Adrenal gland (tissue), 12 donors: Measurements from ENCODE around the gene STPG4. TPM values are rescaled to one million over a fixed set of nuclear protein-coding genes. Genes with fewer than 3 reads are reported as not detected.
"Not testable (repeated sequence)": the region's sequence is repeated elsewhere in the genome, so short reads cannot be mapped to it uniquely, and the experiment has no call there.

Experiments used
- DNase-seq, 7 donors: peaks; one replicate each; pipeline ENCODE4 v3.0.0-alpha.2; 2019 to 2020
- H3K27ac ChIP-seq, 5 donors: fragments of 200-600 bp; sonication (generic) in 4 of 5; 1 replicate in 3 of 5; 2 replicates in 2 of 5; pipeline versions ENCODE4 v1.5.1 to v1.8.0; 2016 to 2020; ENCODE audit warnings: mild to moderate bottlenecking in 1 of 5
- H3K27me3 ChIP-seq: fragments of 200-600 bp; 2 replicates; pipeline ENCODE4 v1.8.0; 2021
- H3K36me3 ChIP-seq, 2 donors: fragments of 200-600 bp; replicated peaks in 1 of 2; 1 replicate in 1 of 2; 2 replicates in 1 of 2; pipeline versions ENCODE4 v1.5.1 to v1.8.0; 2018 to 2022
- H3K4me1 ChIP-seq, 2 donors: fragments of 200-600 bp; replicated peaks in 1 of 2; 1 replicate in 1 of 2; 2 replicates in 1 of 2; pipeline versions ENCODE4 v1.5.1 to v1.8.0; 2018 to 2021
- H3K4me3 ChIP-seq, 4 donors: fragments of 200-600 bp; sonication (generic) in 3 of 4; one replicate each; pipeline ENCODE4 v1.5.1; 2016 to 2018
- H3K9me3 ChIP-seq, 3 donors: fragments of 200-600 bp; sonication (generic) in 1 of 3; replicated peaks in 1 of 3; 1 replicate in 2 of 3; 2 replicates in 1 of 3; pipeline versions ENCODE4 v1.5.1 to v1.8.0; 2016 to 2021
- CTCF ChIP-seq, 6 experiments: fragments of 450-650 bp in 4 of 6; fragments of 200-600 bp in 2 of 6; sonication (generic) in 1 of 6; IDR thresholded peaks; 1 replicate in 5 of 6; 2 replicates in 1 of 6; pipeline versions ENCODE4 v1.5.1 to v1.8.0; 2016 to 2021; ENCODE audit warnings: antibody characterized with exemption in 6 of 6, mild to moderate bottlenecking in 2 of 6, moderate library complexity in 1 of 6
- POLR2A ChIP-seq, 2 donors: fragments of 450-650 bp; IDR thresholded peaks; one replicate each; pipeline ENCODE4 v1.6.1; 2017; ENCODE audit warnings: antibody characterized with exemption in 2 of 2, mild to moderate bottlenecking in 2 of 2, moderate library complexity in 1 of 2
- WGBS, 4 donors: extraction: QIAGEN DNeasy Blood & Tissue Kit in 2 of 4; methylation state at CpG; one replicate each; pipeline versions ENCODE4 v1.1.5 to v1.1.7; 2013 to 2017; 5-methylcytosine and 5-hydroxymethylcytosine counted together
- intact Hi-C, 2 donors: fragments of 100-400 bp; cut with DNase I; formaldehyde crosslinking; loops; one replicate each; pipeline versions ENCODE4 v1.14.1 to v1.15.0; 2022 to 2023
- polyA plus RNA-seq, 3 donors: library from polyadenylated mRNA; stranded (reverse); fragments of 200-250 nt in 2 of 3; fragments of 350-450 nt in 1 of 3; fragmentation: Illumina TruSeq in 1 of 3; extraction: RNeasy Lipid Tissue Mini Kit (QIAGEN cat#74804) in 1 of 3; gene quantifications; one replicate each; pipeline ENCODE4 v1.2.3, GENCODE V29; 2013 to 2014
- total RNA-seq, 9 donors: library from RNA; depleted of rRNA in 4 of 9; stranded (reverse); fragments of >200 nt in 4 of 9; fragments of 120-200 nt in 1 of 9; fragmentation: NEBNext Ultra II Directional in 1 of 9; extraction: Animal tissue kit (Norgen Biotek cat#: 25700) in 1 of 9; gene quantifications; one replicate each; pipeline versions ENCODE4 v1.1.0 to v1.2.4, GENCODE V29; 2013 to 2023
- donor health status: healthy with polysubstance abuse.
- donor health status: Bipolar disorder and iron deficiency.
- donor health status: DM: yes; HTN: yes; CAD: no.
- donor health status: DM: no; HTN: no; CAD: no.
- donor health status: DM: no; HTN: no; CAD: no.
- donor health status: DM: yes; HTN: yes; CAD: no.

The STPG4 gene
- total and polyA plus RNA-seq, 12 donors = 0.24 to 0.28 TPM; not detected in 10

- H3K27me3 ChIP-seq, H3K27ac ChIP-seq, intact Hi-C loops, H3K36me3 ChIP-seq, H3K4me1 ChIP-seq, H3K9me3 ChIP-seq, DNase-seq, H3K4me3 ChIP-seq: not testable (repeated sequence)
- 95 to 100% (median 96%) methylated on average over 3 to 14 of the region's 14 CpGs for WGBS, 4 donors
Observed at GRCh38 chr2:47099712-47100111, 55.4 kb downstream of the STPG4 start.

- no peak for TF ChIP-seq POLR2A (IDR thresholded peaks at IDR 0.05)
- no peak for TF ChIP-seq CTCF (IDR thresholded peaks at IDR 0.05)
- no peaks in the 10 kb centered on the region for H3K27me3 ChIP-seq
- H3K9me3 ChIP-seq = no peaks in the 10 kb centered on the region
- DNase-seq = no peak
- no peaks in the 10 kb centered on the region for H3K4me1 ChIP-seq
- H3K36me3 ChIP-seq = no peaks in the 10 kb centered on the region
- intact Hi-C loops = no loop called here
- H3K4me3 ChIP-seq = no peak overlapping the region
- WGBS, 4 donors = 91 to 100% (median 93%) methylated on average over 4 of the region's 4 CpGs
- H3K27ac ChIP-seq = no peak overlapping the region
Observed at GRCh38 chr2:47098953-47099352, 56.2 kb downstream of the STPG4 start.

GRCh38 chr2:47097563-47097962 lies 57.5 kb downstream of the STPG4 start:
- no peak for DNase-seq
- Histone ChIP-seq H3K36me3 (no peaks in the 10 kb centered on the region), H3K27me3 (no peaks in the 10 kb centered on the region), H3K4me1 (no peaks in the 10 kb centered on the region), H3K9me3 (no peaks in the 10 kb centered on the region), H3K4me3 (no peak overlapping the region), H3K27ac (no peak overlapping the region)
- 85 to 92% (median 89%) methylated on average over 4 of the region's 4 CpGs for WGBS, 4 donors
- intact Hi-C loops = no loop called here
- no peak for TF ChIP-seq CTCF (IDR thresholded peaks at IDR 0.05)
- no peak for TF ChIP-seq POLR2A (IDR thresholded peaks at IDR 0.05)

- Histone ChIP-seq H3K27me3 (no peaks in the 10 kb centered on the region), H3K27ac (no peak overlapping the region), H3K4me1 (no peaks in the 10 kb centered on the region), H3K4me3 (no peak overlapping the region), H3K36me3 (no peaks in the 10 kb centered on the region), H3K9me3 (no peaks in the 10 kb centered on the region)
- DNase-seq = no peak
- 91 to 97% (median 95%) methylated on average over 4 of the region's 4 CpGs for WGBS, 4 donors
- no peak for TF ChIP-seq POLR2A (IDR thresholded peaks at IDR 0.05)
- intact Hi-C loops = no loop called here
Observed at GRCh38 chr2:47096451-47096850, 58.7 kb downstream of the STPG4 start.

- TF ChIP-seq POLR2A (IDR thresholded peaks at IDR 0.05) = no peak
- no peak for TF ChIP-seq CTCF (IDR thresholded peaks at IDR 0.05)
- no peaks in the 10 kb centered on the region for H3K36me3 ChIP-seq
- H3K27ac ChIP-seq = no peak overlapping the region
- WGBS, 4 donors = 92 to 96% (median 93%) methylated on average over 4 to 5 of the region's 5 CpGs
- H3K27me3 ChIP-seq = no peaks in the 10 kb centered on the region
- intact Hi-C loops = no loop called here
- DNase-seq = no peak
- H3K4me3 ChIP-seq = no peak overlapping the region
- peaks cover 0 to 1% of the 10 kb centered on the region in 2 donors for H3K4me1 ChIP-seq
- no peaks in the 10 kb centered on the region for H3K9me3 ChIP-seq
Observed at GRCh38 chr2:47095349-47096020, 59.6 kb downstream of the STPG4 start.
